GM23338 (cell line): Measurements from ENCODE around the gene DUSP11.

Experiments used
- CREB1 ChIP-seq: fragments of 250-450 bp; sonication (Bioruptor Pico); IDR thresholded peaks from 2 replicates; pipeline ENCODE4 v1.5.0; 2020; ENCODE audit warnings: low read depth, mild to moderate bottlenecking, moderate library complexity
- EZH2 ChIP-seq: fragments of 200-600 bp; sonication (generic); IDR thresholded peaks from one replicate; pipeline ENCODE4 v1.8.0; 2017; ENCODE audit warnings: antibody characterized with exemption, mild to moderate bottlenecking, low read depth; ENCODE audit not compliant: unreplicated experiment
- EZH2phosphoT487 ChIP-seq: fragments of 200-600 bp; sonication (generic); IDR thresholded peaks from one replicate; pipeline ENCODE4 v1.8.1; 2018; ENCODE audit warnings: antibody characterized with exemption; ENCODE audit not compliant: unreplicated experiment
- NANOG ChIP-seq: IDR thresholded peaks from 2 replicates; pipeline ENCODE4 v1.6.1; 2016; ENCODE audit warnings: antibody characterized with exemption, borderline replicate concordance
- POLR2AphosphoS5 ChIP-seq: IDR thresholded peaks from 2 replicates; pipeline ENCODE4 v1.6.1; 2016; ENCODE audit warnings: antibody characterized with exemption, low read depth
- ZNF331 ChIP-seq: fragments of 250-450 bp; sonication (Bioruptor Pico); IDR thresholded peaks from 2 replicates; pipeline ENCODE4 v1.5.0; 2020; ENCODE audit warnings: low read depth, mild to moderate bottlenecking, moderate library complexity
- TF ChIP-seq, protein P1 (sequence below), 2 experiments: fragments of 200-600 bp in 1 of 2; sonication (generic) in 1 of 2; conservative IDR thresholded peaks; 2 replicates each; pipeline versions ENCODE4 v1.5.1 to v1.6.1; 2016 to 2017; ENCODE audit warnings: antibody characterized with exemption in 2 of 2, low read depth in 2 of 2, mild to moderate bottlenecking in 2 of 2, moderate library complexity in 1 of 2
- TF ChIP-seq, protein P2 (sequence below): IDR thresholded peaks from one replicate; pipeline ENCODE4 v1.6.1; 2018; ENCODE audit warnings: antibody characterized with exemption; ENCODE audit not compliant: unreplicated experiment

DNA sequence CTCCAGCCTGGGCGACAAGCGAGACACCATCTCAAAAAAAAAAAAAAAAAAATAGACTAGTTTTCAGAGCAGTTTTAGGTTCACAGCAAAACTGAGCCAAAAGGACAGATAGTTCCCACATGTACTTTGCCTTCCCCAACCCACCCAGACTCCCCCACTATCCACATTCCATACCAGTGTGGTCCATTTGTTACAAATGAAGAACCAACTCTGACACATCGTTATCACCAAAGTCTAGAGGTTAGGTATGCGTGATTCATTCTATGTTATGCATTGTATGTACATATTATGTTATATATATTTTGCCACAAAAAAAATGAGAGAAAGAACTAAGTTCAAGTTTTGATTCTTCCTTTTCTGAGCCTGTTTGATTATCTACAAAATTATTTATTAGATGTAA lies 3.5 kb downstream of the DUSP11 start:
- TF ChIP-seq, protein P1, sequence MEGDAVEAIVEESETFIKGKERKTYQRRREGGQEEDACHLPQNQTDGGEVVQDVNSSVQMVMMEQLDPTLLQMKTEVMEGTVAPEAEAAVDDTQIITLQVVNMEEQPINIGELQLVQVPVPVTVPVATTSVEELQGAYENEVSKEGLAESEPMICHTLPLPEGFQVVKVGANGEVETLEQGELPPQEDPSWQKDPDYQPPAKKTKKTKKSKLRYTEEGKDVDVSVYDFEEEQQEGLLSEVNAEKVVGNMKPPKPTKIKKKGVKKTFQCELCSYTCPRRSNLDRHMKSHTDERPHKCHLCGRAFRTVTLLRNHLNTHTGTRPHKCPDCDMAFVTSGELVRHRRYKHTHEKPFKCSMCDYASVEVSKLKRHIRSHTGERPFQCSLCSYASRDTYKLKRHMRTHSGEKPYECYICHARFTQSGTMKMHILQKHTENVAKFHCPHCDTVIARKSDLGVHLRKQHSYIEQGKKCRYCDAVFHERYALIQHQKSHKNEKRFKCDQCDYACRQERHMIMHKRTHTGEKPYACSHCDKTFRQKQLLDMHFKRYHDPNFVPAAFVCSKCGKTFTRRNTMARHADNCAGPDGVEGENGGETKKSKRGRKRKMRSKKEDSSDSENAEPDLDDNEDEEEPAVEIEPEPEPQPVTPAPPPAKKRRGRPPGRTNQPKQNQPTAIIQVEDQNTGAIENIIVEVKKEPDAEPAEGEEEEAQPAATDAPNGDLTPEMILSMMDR (conservative IDR thresholded peaks at IDR 0.05; ENCODE audit: low read depth in 2 of 2), result no peak
- no peak for TF ChIP-seq POLR2AphosphoS5
- TF ChIP-seq CREB1 (CRISPR knock-in tag), result no peak
- TF ChIP-seq, protein P2, sequence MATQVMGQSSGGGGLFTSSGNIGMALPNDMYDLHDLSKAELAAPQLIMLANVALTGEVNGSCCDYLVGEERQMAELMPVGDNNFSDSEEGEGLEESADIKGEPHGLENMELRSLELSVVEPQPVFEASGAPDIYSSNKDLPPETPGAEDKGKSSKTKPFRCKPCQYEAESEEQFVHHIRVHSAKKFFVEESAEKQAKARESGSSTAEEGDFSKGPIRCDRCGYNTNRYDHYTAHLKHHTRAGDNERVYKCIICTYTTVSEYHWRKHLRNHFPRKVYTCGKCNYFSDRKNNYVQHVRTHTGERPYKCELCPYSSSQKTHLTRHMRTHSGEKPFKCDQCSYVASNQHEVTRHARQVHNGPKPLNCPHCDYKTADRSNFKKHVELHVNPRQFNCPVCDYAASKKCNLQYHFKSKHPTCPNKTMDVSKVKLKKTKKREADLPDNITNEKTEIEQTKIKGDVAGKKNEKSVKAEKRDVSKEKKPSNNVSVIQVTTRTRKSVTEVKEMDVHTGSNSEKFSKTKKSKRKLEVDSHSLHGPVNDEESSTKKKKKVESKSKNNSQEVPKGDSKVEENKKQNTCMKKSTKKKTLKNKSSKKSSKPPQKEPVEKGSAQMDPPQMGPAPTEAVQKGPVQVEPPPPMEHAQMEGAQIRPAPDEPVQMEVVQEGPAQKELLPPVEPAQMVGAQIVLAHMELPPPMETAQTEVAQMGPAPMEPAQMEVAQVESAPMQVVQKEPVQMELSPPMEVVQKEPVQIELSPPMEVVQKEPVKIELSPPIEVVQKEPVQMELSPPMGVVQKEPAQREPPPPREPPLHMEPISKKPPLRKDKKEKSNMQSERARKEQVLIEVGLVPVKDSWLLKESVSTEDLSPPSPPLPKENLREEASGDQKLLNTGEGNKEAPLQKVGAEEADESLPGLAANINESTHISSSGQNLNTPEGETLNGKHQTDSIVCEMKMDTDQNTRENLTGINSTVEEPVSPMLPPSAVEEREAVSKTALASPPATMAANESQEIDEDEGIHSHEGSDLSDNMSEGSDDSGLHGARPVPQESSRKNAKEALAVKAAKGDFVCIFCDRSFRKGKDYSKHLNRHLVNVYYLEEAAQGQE, result no peak
- TF ChIP-seq EZH2, result no peak
- no peak for TF ChIP-seq EZH2phosphoT487
- no peak for TF ChIP-seq ZNF331 (CRISPR knock-in tag)
- TF ChIP-seq NANOG, result no peak
